KBM-7 (cell line): Measurements from ENCODE around the gene DPYSL3.
"Not testable (repeated sequence)": the region's sequence is repeated elsewhere in the genome, so short reads cannot be mapped to it uniquely, and the experiment has no call there.

ENCODE experiments used
- DNase-seq: peaks from one replicate; pipeline ENCODE4 v3.0.0-alpha.2; 2015
- in situ Hi-C: fragments of 300-500 bp; cut with MboI; formaldehyde crosslinking; loops from 2 replicates; pipeline ENCODE4 v1.14.3; 2020; ENCODE audit warnings: low sequenced_read_pairs, low pct_unique_long_range_greater_than_20kb, mixed read lengths

DPYSL3 gene

GRCh38 chr5:147390654-147391225 is 119.1 kb downstream of the DPYSL3 start:
- in situ Hi-C loops: no loop called here
- DNase-seq: no peak

DNA sequence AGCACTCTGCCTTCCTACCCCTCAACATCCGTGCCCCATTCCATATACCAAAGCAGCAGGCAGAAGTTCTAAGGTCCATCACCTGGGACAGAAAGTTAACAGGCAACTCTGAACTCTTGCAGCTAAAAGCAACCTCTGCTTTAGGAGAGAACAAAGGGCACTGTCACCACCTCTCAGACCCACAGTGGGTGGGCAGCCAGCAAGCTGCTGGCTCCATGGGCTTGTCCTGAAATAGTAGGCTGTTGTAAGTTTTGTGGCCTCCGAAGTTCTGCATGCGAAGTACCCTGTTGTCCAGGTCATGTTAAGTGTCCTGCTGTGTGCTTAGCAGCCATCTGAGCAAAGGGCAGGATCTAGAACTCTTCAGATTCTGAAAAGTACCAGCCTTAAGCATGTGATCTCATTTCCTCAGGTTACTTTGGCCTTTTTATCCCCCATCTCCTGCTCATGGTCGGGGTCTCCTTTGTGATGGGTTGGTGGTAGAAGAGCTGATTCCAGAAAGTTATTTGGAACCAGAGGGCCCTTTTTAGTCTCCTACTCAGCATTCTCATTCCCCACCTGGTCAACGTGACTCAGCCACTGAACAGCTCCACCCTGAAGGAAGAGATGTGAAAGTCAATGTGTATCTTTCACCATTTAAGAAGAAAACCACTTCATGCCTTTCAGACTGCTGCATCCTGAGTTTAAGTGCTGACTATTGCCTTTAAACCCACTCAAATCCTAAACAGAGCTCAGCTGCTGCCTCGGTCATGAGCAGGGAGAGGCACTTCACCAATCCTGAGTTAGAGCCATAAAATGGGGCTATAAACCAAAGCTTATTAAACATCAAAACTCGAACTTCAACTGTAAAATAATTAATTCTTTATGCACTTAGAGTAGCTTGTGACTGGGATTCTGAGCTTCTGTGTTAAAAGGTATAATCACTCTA is 121.4 kb downstream of the DPYSL3 start:
- in situ Hi-C loops: no loop called here
- DNase-seq: no peak

GRCh38 chr5:147387109-147387508 is 122.8 kb downstream of the DPYSL3 start:
- in situ Hi-C loops: no loop called here
- DNase-seq: no peak

DNA sequence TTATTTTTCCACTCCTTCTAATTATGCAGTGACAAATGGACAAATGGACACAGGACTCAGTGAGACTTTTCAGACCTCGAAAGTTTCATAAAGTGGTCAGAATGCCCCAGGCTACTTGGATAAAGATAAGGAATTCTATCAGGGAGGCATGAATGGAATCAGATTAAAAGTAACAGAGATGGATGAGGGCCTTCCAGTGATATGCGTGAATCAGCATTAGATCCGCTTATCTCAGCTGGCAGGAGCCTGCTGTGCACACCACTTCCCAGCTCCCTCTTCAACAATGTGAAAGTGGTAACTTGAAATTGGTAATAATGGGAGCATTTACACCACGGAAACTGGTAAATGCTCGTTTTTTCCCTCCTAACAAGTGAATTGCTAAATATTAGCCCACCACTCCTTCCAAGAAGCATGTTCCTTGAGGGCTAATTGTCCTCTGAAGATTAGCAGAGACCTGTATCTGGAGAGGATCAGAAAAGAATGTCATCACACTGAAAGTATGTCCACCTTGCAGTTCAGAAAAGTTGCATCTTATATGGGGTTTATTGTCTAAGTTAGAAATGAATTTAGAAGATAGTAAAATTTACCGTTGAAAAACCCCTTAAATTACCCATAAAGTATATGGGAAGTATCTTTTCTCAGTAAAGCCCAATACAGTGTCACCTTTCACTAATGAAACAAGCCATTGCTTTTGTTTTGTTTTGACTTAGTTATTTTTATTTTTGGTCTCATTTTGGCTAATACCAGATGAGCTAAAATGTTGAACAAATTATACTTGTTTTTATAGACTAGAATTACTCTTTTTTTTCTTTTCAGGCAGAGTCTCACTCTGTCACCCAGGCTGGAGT is 125.3 kb downstream of the DPYSL3 start:
- in situ Hi-C loops: no loop called here

GRCh38 chr5:147382776-147383175 is 127.1 kb downstream of the DPYSL3 start:
- no peak for DNase-seq
- in situ Hi-C loops: no loop called here

More for the DNA sequence above, 125.3 kb downstream of the DPYSL3 start:
- no peak for DNase-seq

DNA sequence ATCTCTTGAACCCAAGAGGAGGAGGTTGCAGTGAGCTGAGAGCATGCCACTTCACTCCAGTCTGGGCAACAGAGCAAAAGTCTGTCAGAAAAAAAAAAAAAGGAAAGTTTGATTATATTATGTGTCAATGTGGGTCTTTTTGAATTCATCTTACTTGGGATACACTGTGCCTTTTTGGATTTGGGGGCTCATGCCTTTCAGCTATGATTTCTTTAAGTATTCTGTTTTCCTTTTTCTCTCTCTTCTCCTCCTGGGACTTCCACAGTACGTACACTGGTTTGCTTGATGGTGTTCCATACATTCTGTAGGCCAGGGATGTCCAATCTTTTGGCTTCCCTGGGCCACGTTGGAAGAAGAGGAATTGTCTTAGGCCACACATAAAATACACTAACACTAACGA is 128.3 kb downstream of the DPYSL3 start:
- DNase-seq: no peak
- in situ Hi-C loops: no loop called here

GRCh38 chr5:147377682-147378081 is 132.2 kb downstream of the DPYSL3 start:
- DNase-seq: no peak
- in situ Hi-C loops: no loop called here

DNA sequence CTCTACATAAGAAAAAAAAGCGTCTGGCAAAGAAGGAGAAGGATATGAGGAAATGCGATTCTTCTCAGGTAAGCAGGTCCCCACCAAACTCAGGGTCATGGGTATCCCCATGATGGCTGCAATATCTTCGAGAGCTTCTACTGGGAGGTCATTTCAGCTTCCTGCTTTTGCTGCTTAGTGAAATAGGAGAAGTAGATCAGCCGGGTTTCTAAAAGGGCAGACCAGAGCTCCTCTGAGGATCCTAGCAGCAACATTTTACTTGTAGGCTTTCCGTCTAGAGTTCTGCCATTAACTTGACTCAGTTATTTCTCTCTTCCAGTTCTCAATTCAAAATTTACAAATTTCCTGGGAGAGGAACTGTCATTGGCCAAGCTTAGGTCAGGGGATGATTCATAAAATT is 134.7 kb downstream of the DPYSL3 start:
- in situ Hi-C loops: no loop called here
- DNase-seq: no peak

- no peak for DNase-seq
- in situ Hi-C loops: no loop called here
Observed at GRCh38 chr5:147373328-147373727, 136.5 kb downstream of the DPYSL3 start.

DNA sequence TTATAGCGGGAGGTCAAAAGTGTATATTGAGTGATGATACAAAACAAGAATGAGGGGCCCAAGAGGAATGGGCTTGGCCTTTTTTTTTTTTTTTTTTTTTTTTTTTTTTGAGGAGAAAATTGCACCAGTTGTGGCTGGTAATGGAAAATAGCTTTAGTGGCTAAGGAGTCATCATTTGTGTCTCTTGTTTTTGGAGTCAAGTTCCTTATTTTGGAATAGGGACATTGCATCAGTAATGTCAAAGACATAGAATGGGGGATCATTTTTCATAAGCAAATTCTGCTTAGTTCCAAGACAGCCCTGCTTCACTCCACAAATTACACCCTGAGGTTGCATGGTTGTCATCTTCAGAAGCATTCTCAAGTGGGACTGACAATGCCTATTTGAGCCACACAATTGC is 137.7 kb downstream of the DPYSL3 start:
- in situ Hi-C loops: no loop called here

GRCh38 chr5:147371290-147371689 is 138.6 kb downstream of the DPYSL3 start:
- in situ Hi-C loops: no loop called here
- no peak for DNase-seq

More for the DNA sequence above, 137.7 kb downstream of the DPYSL3 start:
- DNase-seq: no peak

DNA sequence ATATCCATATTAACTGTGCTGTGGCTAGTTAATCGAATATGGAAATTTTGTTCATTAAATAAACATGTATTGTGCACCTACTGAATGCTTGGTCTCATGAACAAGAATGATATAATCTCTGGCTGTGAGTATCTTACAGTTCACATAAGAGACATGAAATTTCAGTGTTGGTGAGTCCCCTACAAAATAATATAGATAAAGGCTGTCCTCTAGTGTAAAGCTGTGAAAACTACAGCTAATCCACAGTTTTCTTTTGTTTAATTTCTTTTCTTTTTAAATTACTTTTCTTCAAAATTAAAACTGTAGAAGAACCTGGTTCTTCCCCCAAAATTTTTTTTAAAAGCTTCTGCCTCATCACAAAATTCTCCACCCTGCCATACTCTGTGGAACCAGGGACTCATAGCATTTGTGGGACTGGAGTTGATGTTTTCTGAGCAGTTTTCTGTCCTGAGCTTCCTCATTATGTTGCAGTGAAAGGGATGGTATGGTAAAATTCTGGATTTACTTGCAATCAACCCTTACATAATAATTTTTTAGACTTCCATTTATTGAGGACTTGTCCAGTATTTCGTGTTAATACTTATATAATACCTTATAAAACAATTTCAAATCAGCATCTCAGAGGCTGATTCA is 140.0 kb downstream of the DPYSL3 start:
- DNase-seq: no peak
- in situ Hi-C loops: no loop called here

GRCh38 chr5:147367381-147367780 is 142.5 kb downstream of the DPYSL3 start:
- DNase-seq, in situ Hi-C loops: not testable (repeated sequence)

DNA sequence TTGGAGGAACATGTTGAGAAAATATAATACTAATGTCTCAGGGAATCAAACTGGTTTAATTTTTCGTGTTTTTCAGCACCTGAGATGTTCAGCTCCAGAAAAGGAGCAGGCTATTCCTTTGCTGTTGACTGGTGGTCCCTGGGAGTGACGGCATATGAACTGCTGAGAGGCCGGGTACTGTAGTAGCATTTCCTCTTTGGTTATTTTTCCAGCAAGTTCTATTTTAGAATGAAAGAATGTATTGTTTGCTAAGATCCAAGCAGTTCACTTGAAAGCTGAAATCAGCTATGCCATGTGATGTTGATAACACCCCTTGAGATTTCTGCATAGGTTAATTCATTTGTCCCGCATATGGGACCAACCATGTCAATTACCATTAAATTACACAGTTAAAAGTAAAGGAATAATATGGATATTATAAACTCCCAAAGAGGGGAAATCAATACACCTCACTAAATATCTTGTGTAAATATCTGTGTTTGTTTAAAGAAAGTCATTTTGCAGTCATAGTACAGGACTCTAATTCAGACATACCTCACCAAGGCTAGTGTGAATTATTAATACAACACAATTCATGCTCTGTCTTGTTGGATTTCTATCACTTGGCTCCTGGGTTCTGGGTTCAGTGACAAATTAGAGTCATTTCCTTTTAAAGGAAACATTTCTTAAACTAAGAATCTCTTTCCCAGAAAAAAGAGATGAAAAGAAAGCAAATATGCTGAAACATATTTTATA is 148.3 kb downstream of the DPYSL3 start:
- in situ Hi-C loops: no loop called here
- DNase-seq: no peak

GRCh38 chr5:147360816-147361215 is 149.1 kb downstream of the DPYSL3 start:
- DNase-seq: no peak
- in situ Hi-C loops: no loop called here

GRCh38 chr5:147359581-147359980 is 150.3 kb downstream of the DPYSL3 start:
- in situ Hi-C loops: no loop called here
- no peak for DNase-seq

DNA sequence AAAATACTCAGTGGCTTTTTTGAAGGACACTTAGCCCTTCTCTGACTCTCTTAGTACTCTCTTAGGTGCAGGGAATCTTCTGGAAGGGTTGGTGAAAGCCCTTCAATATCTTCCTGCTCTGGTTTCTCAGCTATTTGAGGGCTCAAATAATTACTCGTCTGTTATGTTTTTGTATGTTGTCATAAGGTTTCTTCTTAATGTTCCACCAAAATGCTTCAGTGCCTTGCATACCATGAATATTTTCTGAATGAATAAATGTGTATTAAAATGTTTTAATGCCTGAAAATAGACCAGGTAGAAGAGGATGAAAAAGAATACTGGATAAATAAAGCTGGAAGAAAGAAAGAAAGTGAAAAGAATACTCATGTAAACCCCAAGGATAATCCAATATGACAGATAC is 150.8 kb downstream of the DPYSL3 start:
- no peak for DNase-seq
- in situ Hi-C loops: no loop called here

GRCh38 chr5:147349241-147349640 is 160.6 kb downstream of the DPYSL3 start:
- DNase-seq: no peak
- in situ Hi-C loops: no loop called here

- DNase-seq: no peak
- in situ Hi-C loops: no loop called here
Observed at GRCh38 chr5:147348451-147348850, 161.4 kb downstream of the DPYSL3 start.
